Activated gamma-delta T cell treated with Interleukin-2 at 50 U/mL for 16 hours (primary cell): ENCODE data around the gene SPECC1L.

Source experiments
- DNase-seq: peaks from one replicate; pipeline ENCODE4 v3.0.0-alpha.2; 2020

Gene SPECC1L

GRCh38 chr22:24326266-24326665 is 55.6 kb downstream of the SPECC1L start:
- DNase-seq: no peak

GRCh38 chr22:24327832-24328231 is 57.2 kb downstream of the SPECC1L start:
- no peak for DNase-seq

- no peak for DNase-seq
These were observed 58.8 kb downstream of the SPECC1L start for GRCh38 chr22:24329453-24329852.

GRCh38 chr22:24330636-24331035 is 60.0 kb downstream of the SPECC1L start:
- no peak for DNase-seq

- no peak for DNase-seq
These were observed 61.1 kb downstream of the SPECC1L start for GRCh38 chr22:24331468-24332440.

- DNase-seq: no peak
These were observed 62.7 kb downstream of the SPECC1L start for GRCh38 chr22:24333301-24333700.

GRCh38 chr22:24335496-24335895 is 64.9 kb downstream of the SPECC1L start:
- no peak for DNase-seq

- no peak for DNase-seq
These were observed 67.4 kb downstream of the SPECC1L start for GRCh38 chr22:24337894-24338645.

GRCh38 chr22:24338726-24339451 is 68.3 kb downstream of the SPECC1L start:
- no peak for DNase-seq

- DNase-seq: no peak
These were observed 68.8 kb downstream of the SPECC1L start for GRCh38 chr22:24339452-24339747.

GRCh38 chr22:24341627-24342026 is 71.0 kb downstream of the SPECC1L start:
- DNase-seq: no peak

- no peak for DNase-seq
These were observed 80.0 kb downstream of the SPECC1L start for GRCh38 chr22:24350627-24351026.

GRCh38 chr22:24353121-24353520 is 82.5 kb downstream of the SPECC1L start:
- DNase-seq: no peak

GRCh38 chr22:24355574-24355973 is 84.9 kb downstream of the SPECC1L start:
- DNase-seq: no peak

GRCh38 chr22:24357547-24357946 is 86.9 kb downstream of the SPECC1L start:
- DNase-seq: no peak

GRCh38 chr22:24358105-24358836 is 87.6 kb downstream of the SPECC1L start:
- DNase-seq: no peak

GRCh38 chr22:24359452-24360120 is 89.0 kb downstream of the SPECC1L start:
- DNase-seq: no peak

- DNase-seq: no peak
These were observed 91.5 kb downstream of the SPECC1L start for GRCh38 chr22:24361976-24362646.

- no peak for DNase-seq
These were observed 92.6 kb downstream of the SPECC1L start for GRCh38 chr22:24363243-24363642.

GRCh38 chr22:24366701-24367100 is 96.1 kb downstream of the SPECC1L start:
- no peak for DNase-seq

GRCh38 chr22:24367841-24368240 is 97.2 kb downstream of the SPECC1L start:
- no peak for DNase-seq

GRCh38 chr22:24370401-24370800 is 99.8 kb downstream of the SPECC1L start:
- no peak for DNase-seq
